ENCODE data around the gene TOP1.
"Not testable (repeated sequence)": the region's sequence is repeated elsewhere in the genome, so short reads cannot be mapped to it uniquely, and the experiment has no call there.

The TOP1 gene

DNA sequence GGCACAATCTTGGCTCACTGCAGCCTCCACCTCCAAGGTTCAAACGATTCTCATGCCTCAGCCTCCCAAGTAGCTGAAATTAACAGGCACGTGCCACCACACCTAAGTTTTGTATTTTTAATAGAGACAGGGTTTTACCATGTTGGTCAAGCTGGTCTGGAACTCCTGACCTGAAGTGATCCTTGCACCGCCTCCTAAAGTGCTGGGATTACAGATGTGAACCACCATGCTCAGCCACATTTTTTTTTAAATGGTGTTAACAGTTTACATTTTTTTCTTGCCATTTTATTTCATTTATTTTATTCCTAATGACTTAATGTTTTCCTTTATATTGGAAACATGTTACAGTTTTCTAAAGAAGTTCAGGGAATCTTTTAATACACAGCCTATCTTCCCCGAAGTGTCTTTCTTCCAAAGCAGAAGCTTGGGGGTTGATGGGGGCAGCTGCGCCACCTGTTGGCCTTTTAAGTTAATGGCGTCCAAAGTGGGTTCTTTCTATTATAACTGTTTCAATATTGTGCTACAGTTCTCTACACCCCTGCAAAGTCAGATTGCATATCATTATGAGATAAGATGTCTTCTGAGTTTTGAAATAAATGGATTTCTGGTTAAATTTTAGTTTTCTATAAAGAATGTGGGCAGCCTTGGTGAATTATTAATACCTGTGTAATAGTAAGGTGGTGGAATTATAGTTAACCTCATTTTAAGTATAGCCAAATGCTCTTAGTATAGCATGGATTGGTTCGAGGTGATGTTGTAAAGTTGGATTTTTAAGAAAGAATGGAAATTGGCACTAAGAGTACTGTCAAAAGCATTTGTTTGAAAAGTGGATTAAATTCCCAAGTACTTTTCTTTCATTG, 66.7 kb downstream of the TOP1 start:
- peak; percentile 70 for DNase-seq

DNA sequence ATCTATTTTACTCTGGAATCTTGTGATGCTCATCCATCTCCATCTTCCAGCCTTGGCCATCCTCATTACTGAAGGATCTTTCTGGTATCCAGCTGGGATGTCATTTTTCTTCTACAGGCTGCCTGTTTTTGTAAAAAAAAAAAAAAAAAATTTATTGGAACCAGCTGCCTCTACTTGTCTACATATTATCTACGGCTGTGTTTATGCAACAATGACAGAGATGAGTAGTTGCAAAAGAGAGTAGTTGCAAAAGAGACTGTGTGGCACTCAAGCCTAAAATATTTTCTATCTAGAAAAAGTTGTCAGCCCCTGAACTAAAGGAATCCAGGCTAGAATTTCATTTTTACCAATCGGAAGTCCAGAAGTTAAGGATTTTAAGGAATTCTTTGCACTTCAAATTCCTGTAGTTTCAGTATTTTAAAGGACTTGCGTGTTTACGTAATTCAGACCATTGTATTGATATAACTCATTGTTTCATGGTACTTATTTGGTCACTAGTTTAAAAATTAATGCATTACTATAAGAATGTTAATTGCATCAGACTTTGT, 70.2 kb downstream of the TOP1 start:
- no peak for DNase-seq

DNA sequence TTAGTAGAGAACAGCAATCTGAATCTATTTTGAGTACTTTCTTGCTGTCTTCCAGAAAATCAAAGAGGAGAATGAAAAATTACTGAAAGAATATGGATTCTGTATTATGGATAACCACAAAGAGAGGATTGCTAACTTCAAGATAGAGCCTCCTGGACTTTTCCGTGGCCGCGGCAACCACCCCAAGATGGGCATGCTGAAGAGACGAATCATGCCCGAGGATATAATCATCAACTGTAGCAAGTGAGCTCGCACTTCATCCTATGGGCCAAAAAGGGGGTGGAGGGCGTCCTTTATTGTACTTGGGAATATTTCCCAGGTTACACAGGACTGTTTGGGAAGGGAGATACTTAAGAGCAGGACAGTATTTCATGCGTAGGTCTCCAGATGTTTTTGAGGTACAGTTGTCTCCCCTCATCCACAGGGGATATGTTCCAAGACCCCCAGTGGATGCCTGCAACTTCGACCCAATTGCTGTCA, 71.4 kb downstream of the TOP1 start:
- DNase-seq, result no peak

DNA sequence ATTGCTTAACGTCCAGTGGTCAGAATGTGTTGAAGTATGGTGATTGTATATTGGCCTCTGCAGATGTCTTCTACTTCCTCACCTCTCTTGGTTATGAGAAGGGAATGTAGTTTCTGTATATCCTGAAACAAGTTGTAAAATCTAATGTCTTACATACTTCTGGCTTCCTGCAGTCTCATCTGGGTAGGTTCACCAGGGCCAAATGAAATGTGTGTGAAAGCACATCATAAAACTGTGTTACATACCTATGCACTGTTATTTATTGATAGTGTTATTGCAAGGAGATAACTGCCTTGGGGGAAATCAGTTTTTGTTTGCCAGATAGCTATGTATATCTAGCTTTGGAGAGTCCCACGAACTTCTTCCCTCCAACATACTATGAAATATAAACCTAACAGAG, 73.0 kb downstream of the TOP1 start:
- no peak for DNase-seq

DNA sequence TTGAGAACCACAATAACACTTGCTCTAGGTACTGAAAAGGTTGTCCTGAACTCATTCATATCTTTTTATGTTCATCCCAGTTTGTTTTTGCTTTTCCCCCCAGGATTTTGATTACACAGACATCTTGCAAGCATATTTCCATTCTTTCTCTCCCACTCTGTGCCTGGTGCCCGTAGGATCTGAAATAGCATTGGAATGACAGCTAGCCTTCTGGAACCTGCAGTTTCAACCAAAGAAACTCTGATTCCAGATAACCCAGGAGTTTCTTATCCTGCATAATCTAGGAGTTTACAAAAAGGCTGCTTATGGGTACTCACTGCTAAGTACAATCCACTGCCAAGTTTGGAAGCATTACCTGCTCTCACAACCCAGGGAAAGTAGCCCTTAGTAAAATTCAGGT, 79.9 kb downstream of the TOP1 start:
- no peak for DNase-seq

DNA sequence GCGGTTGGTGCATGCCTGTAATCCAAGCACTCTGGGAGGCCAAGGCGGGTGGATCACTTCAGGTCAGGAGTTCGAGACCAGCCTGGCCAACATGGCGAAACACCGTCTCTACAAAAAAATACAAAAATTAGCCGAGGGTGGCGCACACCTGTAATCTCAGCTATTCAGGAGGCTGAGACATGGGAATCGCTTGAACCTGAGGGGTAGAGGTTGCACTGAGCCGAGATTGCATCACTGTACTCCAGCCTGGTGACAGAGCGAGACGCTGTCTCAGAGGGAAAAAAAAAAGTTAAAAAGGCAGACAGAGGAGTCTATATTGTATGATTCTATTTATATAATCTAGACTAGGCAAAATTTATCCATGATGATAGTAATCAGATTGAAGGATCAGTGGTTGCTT, 81.4 kb downstream of the TOP1 start:
- no peak for DNase-seq

DNA sequence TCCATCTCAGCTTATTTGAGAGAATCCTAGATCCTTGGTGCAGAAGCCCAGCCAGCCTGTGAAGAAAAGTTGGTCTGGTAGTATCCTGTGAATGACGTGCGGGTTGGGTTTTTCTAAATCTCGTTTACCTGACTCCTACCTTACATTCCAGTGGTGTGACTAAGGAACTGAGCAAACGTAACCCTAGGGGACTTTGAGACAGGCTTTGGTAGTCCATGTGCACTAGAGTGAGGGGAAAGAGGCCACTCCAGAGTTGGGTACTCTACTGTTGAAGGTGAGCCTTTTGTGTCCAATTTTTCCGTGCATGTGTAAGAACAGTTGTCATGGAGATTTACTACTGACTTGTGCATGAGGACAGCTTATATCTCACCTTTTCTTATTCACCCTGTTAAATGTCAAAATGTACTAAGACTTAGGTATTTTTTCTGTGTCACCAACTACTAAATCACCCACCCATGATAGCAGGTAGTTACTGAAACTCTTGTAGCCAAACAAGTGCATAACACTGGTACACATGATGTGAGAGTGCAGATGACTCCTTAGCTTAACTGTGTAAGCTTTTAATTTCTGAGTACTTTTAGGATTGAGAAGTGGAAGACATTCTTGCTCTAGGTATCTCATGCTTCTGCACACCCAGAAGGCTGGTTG, 82.4 kb downstream of the TOP1 start:
- DNase-seq, result no peak

DNA sequence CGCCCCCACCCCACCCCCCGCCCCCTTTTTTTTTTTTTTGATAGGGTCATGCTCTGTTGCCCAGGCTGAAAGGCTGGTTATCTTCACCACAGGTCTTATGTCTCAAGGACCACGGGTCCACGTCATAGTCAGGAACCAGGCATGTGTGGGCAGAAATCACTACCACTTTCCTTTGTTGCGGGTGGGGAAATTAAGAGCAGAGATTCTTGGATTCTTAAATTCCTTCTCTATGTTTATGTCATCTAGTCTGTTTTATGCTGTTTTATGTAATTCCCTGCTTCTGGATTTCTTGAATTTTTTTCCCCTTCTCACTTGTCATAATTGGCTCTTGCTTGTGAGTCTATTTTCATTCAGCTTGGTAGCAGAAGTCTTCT, 82.9 kb downstream of the TOP1 start:
- DNase-seq, result no peak

DNA sequence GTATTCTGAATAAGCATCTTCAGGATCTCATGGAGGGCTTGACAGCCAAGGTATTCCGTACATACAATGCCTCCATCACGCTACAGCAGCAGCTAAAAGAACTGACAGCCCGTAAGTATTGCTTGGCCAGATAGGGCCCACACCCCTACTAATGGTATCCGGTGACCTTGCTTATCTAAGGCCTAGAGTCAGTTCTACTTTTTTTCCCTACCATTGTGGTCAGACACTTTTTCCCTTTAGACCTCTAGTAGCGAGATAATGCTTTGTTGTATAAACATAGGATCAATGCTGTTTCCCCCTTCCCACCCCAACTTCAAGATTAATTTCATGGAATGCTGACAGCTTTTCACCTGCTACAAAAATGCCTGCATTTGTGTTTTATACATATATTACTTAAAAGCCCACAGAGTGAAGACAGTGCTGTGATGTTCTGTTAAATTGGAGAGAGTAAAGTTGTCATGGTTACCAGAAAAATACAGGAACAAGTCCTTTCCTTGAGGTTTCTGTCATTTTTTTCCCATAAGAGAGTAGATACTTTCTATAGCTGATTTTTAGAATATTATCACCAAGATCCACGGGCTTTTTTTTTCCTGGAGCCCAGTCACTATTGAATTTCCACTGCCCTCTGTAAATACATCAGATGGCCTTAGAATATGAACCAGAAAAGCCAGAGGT, 87.8 kb downstream of the TOP1 start:
- no peak for DNase-seq

DNA sequence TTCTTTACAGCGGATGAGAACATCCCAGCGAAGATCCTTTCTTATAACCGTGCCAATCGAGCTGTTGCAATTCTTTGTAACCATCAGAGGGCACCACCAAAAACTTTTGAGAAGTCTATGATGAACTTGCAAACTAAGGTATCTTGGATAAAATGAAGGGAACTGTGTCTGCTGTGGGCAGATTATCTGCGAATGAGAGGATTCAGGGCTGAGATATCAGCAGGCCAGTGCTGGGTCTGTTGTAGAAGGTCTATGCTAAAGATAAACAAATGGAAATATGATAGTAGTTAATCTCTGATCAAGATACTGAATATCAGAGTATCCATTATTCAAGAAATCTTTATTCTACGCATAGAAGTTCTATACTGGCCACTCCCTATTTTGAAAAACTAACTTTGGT, 89.5 kb downstream of the TOP1 start:
- DNase-seq, result not testable (repeated sequence)

DNA sequence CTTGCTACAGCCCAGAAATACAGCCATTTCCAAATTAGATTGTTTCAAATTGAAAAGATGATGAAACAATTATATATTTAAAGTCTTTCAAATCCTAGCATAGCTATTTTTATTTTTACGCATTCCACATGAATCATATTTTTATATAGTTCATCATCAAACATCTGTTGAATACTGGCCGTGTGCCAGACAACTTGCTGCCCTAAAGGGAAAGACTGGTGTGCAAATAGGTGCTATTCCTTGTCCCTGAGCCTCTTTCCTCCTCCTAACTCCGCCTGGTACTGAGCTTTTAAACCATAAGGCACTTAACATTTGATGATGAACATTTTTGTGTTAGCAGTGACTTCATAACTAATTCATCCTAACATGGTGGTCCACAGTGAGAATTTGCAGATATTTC, 90.0 kb downstream of the TOP1 start:
- no peak for DNase-seq

DNA sequence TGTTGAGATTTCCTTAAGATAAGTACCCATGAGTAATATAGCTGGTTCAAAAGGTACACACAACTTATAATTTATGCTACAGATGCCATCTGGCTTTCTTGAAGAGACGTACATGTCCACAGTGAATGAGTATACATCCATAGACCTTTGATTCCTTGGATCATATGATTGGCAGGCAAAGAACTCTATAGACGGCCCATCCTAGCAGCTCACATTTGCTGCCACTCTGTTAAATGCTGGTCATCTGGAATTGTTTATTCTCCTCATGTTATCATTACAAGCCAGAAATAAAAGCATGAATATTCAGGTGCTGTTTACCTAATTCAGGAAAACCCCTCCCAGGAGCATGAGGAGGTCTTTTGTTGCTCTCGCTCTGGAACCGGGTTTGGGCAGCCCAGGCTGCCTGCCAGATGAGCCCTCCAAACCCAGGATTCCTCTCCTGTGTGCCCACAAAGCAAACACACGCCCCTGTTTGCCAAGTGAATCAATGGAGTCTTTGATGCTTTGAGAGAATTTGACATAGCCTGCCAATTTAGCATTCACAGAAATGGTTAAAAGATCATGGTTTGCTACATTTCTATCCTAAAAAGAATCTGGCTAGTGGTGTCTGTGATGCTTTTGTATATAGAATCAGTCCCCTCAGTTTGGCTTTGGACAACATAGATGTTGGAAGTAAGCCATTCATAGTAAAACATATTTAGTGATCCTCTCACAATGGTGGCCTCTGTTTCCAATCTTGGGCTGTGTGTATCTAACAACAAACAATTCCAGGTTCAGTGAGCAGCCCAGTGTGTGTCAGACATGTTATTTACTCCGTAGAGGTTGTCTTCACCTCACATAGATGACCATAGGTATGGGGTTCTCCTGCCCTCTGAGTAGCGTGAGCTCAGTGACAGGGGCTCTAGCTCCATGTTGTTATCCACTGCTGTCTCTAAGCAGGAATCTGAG, 91.3 kb downstream of the TOP1 start:
- DNase-seq, result no peak

DNA sequence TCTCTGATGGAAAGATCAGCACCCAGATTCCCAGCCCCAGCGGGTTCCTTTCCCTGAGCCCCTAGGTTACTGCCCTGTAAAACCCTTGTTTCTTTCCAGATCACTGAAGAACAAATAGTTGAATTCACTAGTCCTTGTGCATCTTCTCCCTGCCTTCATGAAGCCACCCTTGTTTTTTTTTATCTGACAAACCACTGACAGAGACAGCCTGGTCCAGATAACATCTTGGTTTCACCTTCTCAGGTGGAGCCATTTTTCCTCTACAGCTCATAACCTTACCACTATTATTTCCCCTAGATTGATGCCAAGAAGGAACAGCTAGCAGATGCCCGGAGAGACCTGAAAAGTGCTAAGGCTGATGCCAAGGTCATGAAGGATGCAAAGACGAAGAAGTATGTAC, 92.8 kb downstream of the TOP1 start:
- no peak for DNase-seq

DNA sequence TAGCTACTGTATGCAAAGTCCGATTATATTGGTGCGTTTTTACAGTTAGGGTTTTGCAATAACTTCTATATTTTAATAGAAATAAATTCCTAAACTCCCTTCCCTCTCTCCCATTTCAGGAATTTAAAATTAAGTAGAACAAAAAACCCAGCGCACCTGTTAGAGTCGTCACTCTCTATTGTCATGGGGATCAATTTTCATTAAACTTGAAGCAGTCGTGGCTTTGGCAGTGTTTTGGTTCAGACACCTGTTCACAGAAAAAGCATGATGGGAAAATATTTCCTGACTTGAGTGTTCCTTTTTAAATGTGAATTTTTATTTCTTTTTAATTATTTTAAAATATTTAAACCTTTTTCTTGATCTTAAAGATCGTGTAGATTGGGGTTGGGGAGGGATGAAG, 95.0 kb downstream of the TOP1 start:
- no peak for DNase-seq

DNA sequence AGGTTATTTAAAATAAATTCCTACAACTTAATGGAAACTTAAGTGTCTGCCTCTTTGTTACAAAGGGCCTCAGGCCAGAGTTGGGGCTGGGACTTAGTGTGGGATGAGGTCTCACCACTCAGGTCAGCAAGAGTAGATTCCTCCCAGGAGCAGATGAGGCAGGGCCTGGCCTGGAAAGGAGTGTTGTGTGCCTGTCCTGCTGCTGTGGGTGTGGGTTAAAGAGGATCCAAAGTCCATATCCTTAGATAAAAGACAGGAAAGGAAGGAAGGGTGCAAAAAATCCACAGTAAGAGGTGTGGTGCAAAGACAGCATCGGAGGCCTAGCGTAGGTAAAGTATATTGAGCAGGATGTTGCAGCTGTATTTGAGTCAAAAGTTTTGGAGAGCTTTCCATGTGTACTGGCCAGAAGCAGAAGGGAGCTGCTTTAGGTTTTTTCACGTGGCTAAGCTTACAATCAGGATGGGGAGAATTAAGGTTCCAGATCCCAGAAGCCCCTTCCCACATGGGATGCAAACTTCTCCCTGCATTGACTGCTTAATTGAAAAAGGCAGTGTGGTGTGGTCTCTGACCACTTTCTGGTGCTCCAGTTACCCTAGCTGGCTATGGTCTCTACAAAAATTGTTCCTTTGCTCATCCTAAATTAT, 96.0 kb downstream of the TOP1 start:
- DNase-seq, result no peak

DNA sequence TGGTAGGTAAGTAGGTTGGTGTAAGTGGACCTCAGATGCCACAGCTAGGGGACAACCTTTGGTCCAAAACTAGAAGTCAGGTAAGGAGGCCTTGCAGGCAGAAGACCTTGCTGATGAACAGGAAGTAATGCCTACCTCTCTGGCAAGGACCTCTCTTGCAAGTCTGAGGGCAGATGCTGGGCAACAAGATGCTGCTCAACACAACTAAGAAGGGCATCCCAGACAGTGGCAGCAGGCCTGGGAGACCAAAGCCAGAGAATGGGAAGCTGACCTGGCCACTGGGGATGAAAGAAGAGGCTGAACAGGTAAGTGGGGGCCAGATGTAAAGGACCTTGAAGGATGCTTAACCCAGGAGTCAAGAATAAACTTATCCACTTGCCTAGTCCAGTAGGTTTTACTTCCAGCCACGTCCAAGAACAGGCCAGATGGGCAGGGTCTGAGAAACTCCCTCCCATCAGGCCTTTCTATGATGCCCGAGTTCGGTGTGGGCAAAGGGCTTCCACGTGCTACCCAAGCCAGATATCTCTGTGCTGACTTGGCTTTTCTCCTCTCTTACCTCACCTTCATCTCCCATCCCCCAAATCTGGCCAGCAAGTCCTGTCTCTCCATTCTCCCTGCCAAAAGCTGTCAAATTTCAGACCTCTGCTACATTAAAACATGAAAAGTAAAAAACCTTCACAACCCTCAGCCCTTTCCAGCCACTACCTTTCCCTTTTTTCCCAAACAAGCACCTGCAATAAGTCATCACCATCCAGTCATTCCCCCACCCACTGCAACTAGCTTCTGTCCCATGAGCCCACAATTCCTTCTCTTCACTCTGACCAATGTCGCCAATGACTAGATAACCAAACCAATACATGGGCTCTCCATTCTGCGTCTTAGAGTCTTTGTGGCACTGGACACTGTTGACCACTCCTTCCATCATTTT, 97.2 kb downstream of the TOP1 start:
- no peak for DNase-seq

DNA sequence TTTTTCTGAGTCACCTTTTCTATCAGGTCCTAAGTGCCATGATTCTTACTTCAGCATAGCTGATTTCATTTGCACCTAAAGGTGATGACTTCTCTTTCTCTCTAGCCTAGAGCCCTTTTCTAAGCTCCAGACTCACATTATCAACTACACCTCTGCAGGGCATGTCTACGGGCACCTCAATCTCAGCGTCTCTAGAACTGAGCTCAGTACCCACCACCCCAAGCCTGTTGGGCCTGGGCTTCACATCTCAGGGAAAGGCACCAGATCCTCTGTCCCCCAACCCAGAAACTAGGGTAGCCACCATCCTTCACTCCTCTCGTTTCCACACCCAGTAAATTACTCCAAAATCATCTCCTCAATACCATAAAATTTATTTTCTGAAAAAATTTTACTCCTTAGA, 98.1 kb downstream of the TOP1 start:
- no peak for DNase-seq

DNA sequence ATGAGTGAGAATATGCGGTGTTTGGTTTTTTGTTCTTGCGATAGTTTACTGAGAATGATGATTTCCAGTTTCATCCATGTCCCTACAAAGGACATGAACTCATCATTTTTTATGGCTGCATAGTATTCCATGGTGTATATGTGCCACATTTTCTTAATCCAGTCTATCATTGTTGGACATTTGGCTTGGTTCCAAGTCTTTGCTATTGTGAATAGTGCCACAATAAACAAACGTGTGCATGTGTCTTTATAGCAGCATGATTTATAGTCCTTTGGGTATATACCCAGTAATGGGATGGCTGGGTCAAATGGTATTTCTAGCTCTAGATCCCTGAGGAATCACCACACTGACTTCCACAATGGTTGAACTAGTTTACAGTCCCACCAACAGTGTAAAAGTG, 99.7 kb downstream of the TOP1 start:
- not testable (repeated sequence) for DNase-seq

DNA sequence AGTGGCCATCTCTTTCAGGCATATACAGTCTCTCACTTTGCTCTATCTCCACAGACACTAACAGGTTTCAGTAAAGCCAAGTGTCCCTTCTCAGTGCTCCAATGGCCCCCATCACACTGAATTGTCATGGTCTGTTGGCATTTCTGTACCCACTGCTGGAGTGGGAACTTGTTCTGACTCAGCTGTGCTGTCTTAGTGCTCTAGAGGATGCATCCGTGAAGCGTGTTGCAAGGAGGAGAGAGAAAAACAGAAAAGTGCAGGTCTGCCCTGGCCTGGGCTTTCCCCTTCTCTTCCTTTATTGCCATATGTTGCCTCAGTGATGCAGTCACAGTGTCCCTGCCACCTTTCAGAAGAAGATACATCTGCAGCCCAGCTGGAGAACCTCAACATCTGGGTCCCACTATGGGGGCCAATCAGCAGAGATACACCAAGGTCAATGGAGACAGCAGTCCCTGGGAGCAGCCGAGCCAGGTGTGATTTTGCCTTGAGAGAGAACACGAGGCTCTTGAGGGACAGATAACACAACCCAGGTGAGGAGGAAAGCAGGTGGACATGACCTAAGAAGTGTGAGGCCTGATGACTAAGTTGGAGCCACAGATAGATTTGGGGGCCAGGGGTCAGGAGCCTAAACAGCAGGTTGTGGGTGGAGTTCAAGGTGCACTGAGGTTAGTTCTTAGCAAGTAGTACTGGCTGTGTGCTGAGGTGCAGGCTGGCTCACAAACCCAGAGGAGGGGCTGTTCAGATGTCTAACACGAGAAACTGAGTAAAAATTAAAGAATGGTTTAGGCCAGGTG, 103.2 kb downstream of the TOP1 start:
- DNase-seq, result peak; percentile 41

DNA sequence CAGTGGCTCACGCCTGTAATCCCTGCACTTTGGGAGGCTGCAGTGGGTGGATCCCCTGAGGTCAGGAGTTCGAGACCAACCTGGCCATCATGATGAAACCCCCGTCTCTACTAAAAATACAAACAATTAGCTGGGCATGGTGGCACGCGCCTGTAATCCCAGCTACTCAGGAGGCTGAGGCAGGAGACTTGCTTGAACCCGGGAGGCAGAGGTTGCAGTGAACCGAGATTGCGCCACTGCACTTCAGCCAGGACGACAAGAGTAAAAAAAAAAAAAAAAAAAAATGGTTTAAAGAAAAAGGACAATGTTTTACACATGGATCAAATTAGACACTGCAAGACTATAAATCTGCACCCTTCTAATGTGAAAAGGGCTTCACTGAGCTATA, 103.8 kb downstream of the TOP1 start:
- DNase-seq, result not testable (repeated sequence)

Measured in right forelimb (tissue), 1 donor.